ENCODE data around the gene CDH4. TPM values are rescaled to one million over a fixed set of nuclear protein-coding genes. Genes with fewer than 3 reads are reported as not detected.

CDH4 gene
- total and polyA plus RNA-seq, 2 of the 4 experiments (the other 2 are of a cell fraction) = 1.6 to 3.5 TPM

GRCh38 chr20:61297986-61298385 is 45.9 kb downstream of the CDH4 start:
- Histone ChIP-seq H3K27me3 (ENCODE audit: control insufficient read depth, insufficient read depth, low read length) (no peaks in the 10 kb centered on the region), H3K4me2 (ENCODE audit: low read depth, low read length) (no peak overlapping the region), H4K8ac (ENCODE audit: low read depth in 2 of 2, low read length in 2 of 2) (no peak overlapping the region), H3K23ac (ENCODE audit: low read depth, low read length) (no peak overlapping the region), H4K91ac (ENCODE audit: insufficient read depth, low read depth, low read length) (no peak overlapping the region), H4K5ac (ENCODE audit: low read depth, low read length) (no peak overlapping the region), H2AFZ (replicated peaks; ENCODE audit: low read length, poor library complexity) (no peak overlapping the region), H3K9ac (ENCODE audit: low read depth, low read length) (no peak overlapping the region), H3K9me3 (ENCODE audit: control insufficient read depth, insufficient read depth, low read length) (no peaks in the 10 kb centered on the region), H3K18ac (ENCODE audit: low read depth, low read length) (no peak overlapping the region), H2AK9ac (replicated peaks; ENCODE audit: low read depth, low read length, poor library complexity) (no peak overlapping the region), H2BK120ac (ENCODE audit: low read depth, low read length) (no peak overlapping the region), H3K4ac (ENCODE audit: low read depth, low read length) (no peak overlapping the region), H3K36me3 (ENCODE audit: control insufficient read depth, insufficient read depth, low read length) (no peaks in the 10 kb centered on the region; the same call in 1 of the 2 replicates), H3K14ac (replicated peaks; ENCODE audit: low read depth, low read length) (no peak overlapping the region), H3K79me1 (ENCODE audit: low read depth in 1 of 2, low read length in 2 of 2) (peaks cover 0 to 7% of the 10 kb centered on the region in 2 experiments; a peak in 2 of 4 replicates), H3K27ac (ENCODE audit: insufficient read depth, low read length) (no peak overlapping the region), H2BK15ac (ENCODE audit: low read depth, low read length) (no peak overlapping the region), H2AK5ac (ENCODE audit: low read depth, low read length) (no peak overlapping the region), H3K4me1 (ENCODE audit: control insufficient read depth, insufficient read depth, low read length) (0 out of 2 replicates have a peak, but pooled peaks cover 2% of the 10 kb centered on the region), H2BK20ac (ENCODE audit: low read depth, low read length) (no peak overlapping the region), H3K9me1 (ENCODE audit: insufficient read depth, low read length) (peaks cover 4% of the 10 kb centered on the region; the same call in 1 of the 2 replicates), H3K56ac (ENCODE audit: extremely low read depth, insufficient read depth, low read length) (no peak overlapping the region), H2BK5ac (ENCODE audit: low read depth, low read length, poor library complexity, severe bottlenecking) (no peak overlapping the region), H3K4me3 (ENCODE audit: insufficient read depth, low read depth, low read length) (no peak overlapping the region), H4K20me1 (ENCODE audit: insufficient read depth, low read length) (no peaks in the 10 kb centered on the region; the same call in 1 of the 2 replicates)
- intact Hi-C loops (cut with micrococcal nuclease) = no loop called here
- dilution Hi-C loops (cut with HindIII; ENCODE audit: low sequenced_read_pairs, unreplicated experiment) = no loop called here
- CTCF ChIA-PET = no interaction called here
- POLR2A ChIA-PET (ENCODE audit: unreplicated experiment) = no interaction called here
- WGBS, 2 experiments (ENCODE audit: extremely low coverage in 2 of 2, insufficient read length in 1 of 2) = no CpG with 5 or more reads among the region's 17 CpGs
- in situ Hi-C loops (cut with MboI; ENCODE audit: low sequenced_read_pairs) = no loop called here
- no peak for TF ChIP-seq CTCF (conservative IDR thresholded peaks at IDR 0.05; ENCODE audit: low read depth, low read length)
- no peak for TF ChIP-seq CHD1 (IDR thresholded peaks at IDR 0.05; ENCODE audit: low read depth, low read length)
- TF ChIP-seq RAD21 (IDR thresholded peaks at IDR 0.05; ENCODE audit: low read length) = no peak
- TF ChIP-seq ELK1 (IDR thresholded peaks at IDR 0.05; ENCODE audit: borderline replicate concordance, low read depth, low read length) = no peak
- TF ChIP-seq SMC3 (IDR thresholded peaks at IDR 0.05; ENCODE audit: low read depth, low read length) = no peak
- TF ChIP-seq MAFK (IDR thresholded peaks at IDR 0.05; ENCODE audit: low read depth, low read length) = no peak
- TF ChIP-seq RCOR1 (IDR thresholded peaks at IDR 0.05; ENCODE audit: insufficient replicate concordance, low read length) = no peak
- no peak for TF ChIP-seq MXI1 (IDR thresholded peaks at IDR 0.05; ENCODE audit: borderline replicate concordance, low read depth, low read length)
- BruUV-seq (replicated peaks) = no TSS peak
- ATAC-seq (ENCODE audit: low read depth) (no peak), DNase-seq (peak; percentile 35)

All from IMR-90 (cell line).